CD14-positive monocyte (primary cell): ENCODE data around the gene COL4A2. TPM values are rescaled to one million over a fixed set of nuclear protein-coding genes. Genes with fewer than 3 reads are reported as not detected.
A peak's percentile ranks its signal among the peaks of the same experiment; 100 is the strongest.

Experiments used
- DNase-seq, 3 donors: peaks; one replicate each; pipeline ENCODE4 v3.0.0-alpha.2; 2011 to 2022
- H2AFZ ChIP-seq: 2 replicates; pipeline ENCODE4 v1.6.0; 2012; ENCODE audit warnings: mild to moderate bottlenecking, low read depth, low read length, inconsistent platforms; ENCODE audit not compliant: insufficient read depth, poor library complexity, severe bottlenecking
- H3K27ac ChIP-seq, 2 donors: 1 replicate in 1 of 2; 2 replicates in 1 of 2; pipeline ENCODE4 v1.5.1; 2012 to 2013; ENCODE audit warnings: low read length in 2 of 2, control low read depth in 1 of 2, inconsistent platforms in 1 of 2, low read depth in 1 of 2, mild to moderate bottlenecking in 1 of 2
- H3K27me3 ChIP-seq, 2 donors: one replicate each; pipeline versions ENCODE4 v1.6.0 to v1.6.1; 2011 to 2013; ENCODE audit warnings: low read length in 2 of 2; ENCODE audit not compliant: control insufficient read depth in 2 of 2, insufficient read depth in 2 of 2
- H3K36me3 ChIP-seq, 2 donors: replicated peaks in 1 of 2; 1 replicate in 1 of 2; 2 replicates in 1 of 2; pipeline versions ENCODE4 v1.5.1 to v1.6.1; 2012 to 2013; ENCODE audit warnings: low read length in 2 of 2, control low read depth in 1 of 2, inconsistent platforms in 1 of 2, mild to moderate bottlenecking in 1 of 2; ENCODE audit not compliant: insufficient read depth in 2 of 2, control insufficient read depth in 1 of 2
- H3K4me1 ChIP-seq, 2 donors: 1 replicate in 1 of 2; 2 replicates in 1 of 2; pipeline versions ENCODE4 v1.5.1 to v1.6.1; 2012 to 2013; ENCODE audit warnings: low read length in 2 of 2, control low read depth in 1 of 2, inconsistent platforms in 1 of 2, mild to moderate bottlenecking in 1 of 2, moderate library complexity in 1 of 2; ENCODE audit not compliant: insufficient read depth in 2 of 2, control insufficient read depth in 1 of 2
- H3K4me2 ChIP-seq: replicated peaks from 2 replicates; pipeline ENCODE3; 2012; ENCODE audit warnings: low read length, moderate library complexity, mild to moderate bottlenecking; ENCODE audit not compliant: poor library complexity, severe bottlenecking; ENCODE audit errors: extremely low read depth
- H3K4me3 ChIP-seq, 3 experiments: fragments of 200-600 bp in 1 of 3; sonication (generic) in 1 of 3; replicated peaks in 1 of 3; 1 replicate in 2 of 3; 2 replicates in 1 of 3; pipeline ENCODE4 v1.5.1; 2011 to 2013; ENCODE audit warnings: low read length in 3 of 3, mild to moderate bottlenecking in 3 of 3, control low read depth in 2 of 3, low read depth in 2 of 3, inconsistent platforms in 1 of 3, moderate library complexity in 1 of 3
- H3K79me2 ChIP-seq: 2 replicates; pipeline ENCODE4 v1.6.0; 2012; ENCODE audit warnings: mild to moderate bottlenecking, control low read depth, inconsistent platforms, low read length, moderate library complexity; ENCODE audit not compliant: insufficient read depth
- H3K9ac ChIP-seq: 2 replicates; pipeline ENCODE4 v1.6.0; 2017; ENCODE audit warnings: low read length, mild to moderate bottlenecking; ENCODE audit not compliant: insufficient read depth, poor library complexity, severe bottlenecking
- H3K9me3 ChIP-seq, 2 donors: replicated peaks in 1 of 2; 1 replicate in 1 of 2; 2 replicates in 1 of 2; pipeline versions ENCODE4 v1.5.1 to v1.6.1; 2012 to 2013; ENCODE audit warnings: low read length in 2 of 2, control low read depth in 1 of 2; ENCODE audit not compliant: control insufficient read depth in 1 of 2, insufficient read depth in 1 of 2
- H4K20me1 ChIP-seq: 2 replicates; pipeline ENCODE4 v1.6.0; 2012; ENCODE audit warnings: mild to moderate bottlenecking, low read length, control low read depth, moderate library complexity; ENCODE audit not compliant: insufficient read depth
- H3K27ac Mint-ChIP-seq, 7 donors: one replicate each; pipeline ENCODE4 v1.8.0; 2020; ENCODE audit warnings: mild to moderate bottlenecking in 7 of 7, mixed read lengths in 7 of 7, moderate library complexity in 6 of 7, inconsistent platforms in 2 of 7
- H3K27me3 Mint-ChIP-seq, 3 donors: one replicate each; pipeline ENCODE4 v1.8.0; 2021 to 2022; ENCODE audit warnings: low read depth in 3 of 3, mild to moderate bottlenecking in 3 of 3, mixed read lengths in 3 of 3, moderate library complexity in 3 of 3, inconsistent platforms in 1 of 3
- H3K36me3 Mint-ChIP-seq, 2 donors: one replicate each; pipeline ENCODE4 v1.8.0; 2020; ENCODE audit warnings: mixed read lengths in 2 of 2, inconsistent platforms in 1 of 2, mild to moderate bottlenecking in 1 of 2
- H3K4me1 Mint-ChIP-seq: one replicate; pipeline ENCODE4 v1.8.0; 2020; ENCODE audit warnings: mild to moderate bottlenecking, mixed read lengths
- H3K4me3 Mint-ChIP-seq, 2 donors: one replicate each; pipeline ENCODE4 v1.8.0; 2020; ENCODE audit warnings: mild to moderate bottlenecking in 2 of 2, mixed read lengths in 2 of 2, moderate library complexity in 1 of 2
- H3K9me3 Mint-ChIP-seq, 7 donors: one replicate each; pipeline ENCODE4 v1.8.0; 2020 to 2022; ENCODE audit warnings: mixed read lengths in 7 of 7, mild to moderate bottlenecking in 6 of 7, moderate library complexity in 6 of 7, inconsistent platforms in 2 of 7
- WGBS: methylation state at CpG from one replicate; pipeline ENCODE4 v1.1.5; 2013; ENCODE audit warnings: missing lambda C conversion rate; ENCODE audit not compliant: insufficient coverage; 5-methylcytosine and 5-hydroxymethylcytosine counted together
- intact Hi-C, 2 donors: fragments of 100-400 bp; cut with micrococcal nuclease; formaldehyde crosslinking; loops; one replicate each; pipeline versions ENCODE4 v1.15.0 to v1.15.1; 2023
- polyA plus RNA-seq, 3 donors: library from polyadenylated mRNA; depleted of rRNA in 1 of 3; unstranded in 2 of 3; stranded (reverse) in 1 of 3; fragments of 300-500 nt in 2 of 3; fragments of >200 nt in 1 of 3; fragmentation: Illumina TruSeq in 2 of 3; gene quantifications; 1 replicate in 2 of 3; 2 replicates in 1 of 3; pipeline ENCODE4 v1.2.3, GENCODE V29; 2012 to 2021
- TF ChIP-seq, protein P1 (sequence below): fragments of 200-600 bp; IDR thresholded peaks from one replicate; pipeline ENCODE4 v1.8.0; 2022; ENCODE audit warnings: antibody characterized with exemption, mild to moderate bottlenecking

Gene COL4A2
- polyA plus RNA-seq, 3 donors, result not detected

DNA sequence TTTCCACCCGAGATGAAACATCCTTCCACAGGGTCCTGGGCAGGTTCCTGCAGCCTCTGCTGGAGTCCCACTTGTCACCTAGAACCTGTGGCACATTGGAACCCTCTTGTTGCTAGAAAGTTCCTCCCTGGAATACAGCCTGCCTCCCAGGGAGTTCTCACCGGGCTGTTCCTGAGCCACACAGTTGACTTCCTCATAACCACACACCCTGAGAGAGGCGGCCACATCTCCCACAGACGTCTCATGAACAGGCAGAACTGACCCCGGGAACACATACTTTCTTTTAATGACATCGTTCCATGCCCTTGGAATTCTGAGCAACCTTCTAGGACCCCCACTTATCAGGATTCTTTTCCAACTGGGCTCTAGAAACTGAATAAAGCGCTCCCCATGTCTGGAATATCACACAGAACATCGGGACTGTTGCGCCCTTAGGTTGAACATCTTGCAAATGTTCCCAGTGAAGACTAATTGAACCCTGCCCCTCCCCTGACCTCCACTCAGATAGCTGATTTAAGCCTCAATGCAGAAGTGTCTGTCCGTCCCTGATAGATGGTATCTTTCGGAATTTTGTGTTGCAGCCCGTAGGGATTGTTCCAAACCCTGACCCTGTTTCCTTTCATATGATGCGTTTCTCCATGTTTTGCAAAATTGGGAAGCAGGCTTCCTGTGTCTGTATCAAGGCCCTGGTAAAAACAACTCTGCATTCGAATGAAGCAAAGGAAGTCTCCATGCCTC lies 163.4 kb downstream of the COL4A2 start:
- Histone ChIP-seq H3K9ac (no peak overlapping the region), H2AFZ (no peak overlapping the region), H3K4me2 (no peak overlapping the region), H3K9me3 (no peaks in the 10 kb centered on the region), H4K20me1 (no peaks in the 10 kb centered on the region), H3K36me3 (no peaks in the 10 kb centered on the region), H3K27ac (no peak overlapping the region), H3K4me1 (peaks cover 21 to 26% of the 10 kb centered on the region in 2 donors), H3K27me3 (no peaks in the 10 kb centered on the region), H3K4me3 (no peak overlapping the region), H3K79me2 (no peaks in the 10 kb centered on the region)
- peak overlapping the region; percentile 28 to 97 (median 89) for H3K27ac Mint-ChIP-seq
- TF ChIP-seq, protein P1, sequence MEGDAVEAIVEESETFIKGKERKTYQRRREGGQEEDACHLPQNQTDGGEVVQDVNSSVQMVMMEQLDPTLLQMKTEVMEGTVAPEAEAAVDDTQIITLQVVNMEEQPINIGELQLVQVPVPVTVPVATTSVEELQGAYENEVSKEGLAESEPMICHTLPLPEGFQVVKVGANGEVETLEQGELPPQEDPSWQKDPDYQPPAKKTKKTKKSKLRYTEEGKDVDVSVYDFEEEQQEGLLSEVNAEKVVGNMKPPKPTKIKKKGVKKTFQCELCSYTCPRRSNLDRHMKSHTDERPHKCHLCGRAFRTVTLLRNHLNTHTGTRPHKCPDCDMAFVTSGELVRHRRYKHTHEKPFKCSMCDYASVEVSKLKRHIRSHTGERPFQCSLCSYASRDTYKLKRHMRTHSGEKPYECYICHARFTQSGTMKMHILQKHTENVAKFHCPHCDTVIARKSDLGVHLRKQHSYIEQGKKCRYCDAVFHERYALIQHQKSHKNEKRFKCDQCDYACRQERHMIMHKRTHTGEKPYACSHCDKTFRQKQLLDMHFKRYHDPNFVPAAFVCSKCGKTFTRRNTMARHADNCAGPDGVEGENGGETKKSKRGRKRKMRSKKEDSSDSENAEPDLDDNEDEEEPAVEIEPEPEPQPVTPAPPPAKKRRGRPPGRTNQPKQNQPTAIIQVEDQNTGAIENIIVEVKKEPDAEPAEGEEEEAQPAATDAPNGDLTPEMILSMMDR, result no peak
- peak overlapping the region in 1 of 2 donors; percentile 55 for H3K4me3 Mint-ChIP-seq
- H3K9me3 Mint-ChIP-seq, result no peaks in the 10 kb centered on the region
- H3K36me3 Mint-ChIP-seq, result peaks cover 0 to 6% of the 10 kb centered on the region in 2 donors
- H3K27me3 Mint-ChIP-seq, result peaks cover 6 to 10% (median 7%) of the 10 kb centered on the region in 3 donors
- peaks cover 34% of the 10 kb centered on the region for H3K4me1 Mint-ChIP-seq
- intact Hi-C loops, result loop anchor here (1.0 to 5.0 kb wide), 2 partner anchors 7 to 52 kb away; no protein-coding TSS in a partner anchor
- peak; percentile 9 to 48 (median 14) for DNase-seq
- 49% methylated on average over 13 of the region's 14 CpGs for WGBS

DNA sequence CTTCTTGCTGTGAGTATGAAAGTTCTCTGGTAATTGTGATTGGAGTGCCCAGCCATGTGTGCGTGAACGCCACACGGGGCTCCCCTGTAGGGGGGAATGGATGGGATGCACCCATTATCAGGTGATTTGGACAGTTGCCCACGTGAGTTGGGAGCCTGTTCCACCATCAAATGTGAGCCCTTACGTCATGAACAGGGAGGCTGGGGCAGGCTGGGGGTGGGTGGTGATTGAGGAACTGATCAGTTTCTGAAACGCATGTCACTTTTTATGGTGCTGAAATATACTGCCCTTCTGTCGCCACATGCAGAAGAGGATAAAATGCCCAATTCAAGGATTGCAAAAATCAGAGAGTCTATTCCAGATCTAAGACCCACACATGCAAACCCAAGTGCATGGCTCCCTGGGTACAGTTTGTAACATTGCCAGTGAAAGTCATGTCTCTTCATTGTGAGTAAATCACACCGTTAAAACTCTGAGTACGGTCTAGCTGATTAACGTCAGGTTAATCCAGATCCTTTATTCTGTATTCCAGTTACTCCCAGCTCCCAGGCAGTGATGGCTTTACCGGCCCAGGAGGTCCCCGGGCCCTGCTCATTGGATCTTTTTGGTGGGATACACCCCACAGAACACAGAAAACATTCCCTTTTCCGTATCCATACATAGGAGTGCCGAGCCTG lies 164.2 kb downstream of the COL4A2 start:
- Histone ChIP-seq H3K9me3 (no peaks in the 10 kb centered on the region), H3K4me2 (peak overlapping the region; percentile 37), H4K20me1 (no peaks in the 10 kb centered on the region), H3K27ac (peak overlapping the region; percentile 52 to 62), H3K4me1 (peaks cover 21 to 26% of the 10 kb centered on the region in 2 donors), H2AFZ (no peak overlapping the region), H3K4me3 (no peak overlapping the region), H3K36me3 (no peaks in the 10 kb centered on the region), H3K27me3 (no peaks in the 10 kb centered on the region), H3K9ac (no peak overlapping the region), H3K79me2 (no peaks in the 10 kb centered on the region)
- Mint-ChIP-seq H3K9me3 (no peaks in the 10 kb centered on the region), H3K27me3 (peaks cover 6 to 8% (median 6%) of the 10 kb centered on the region in 3 donors), H3K27ac (peak overlapping the region; percentile 85 to 97 (median 95)), H3K36me3 (peaks cover 0 to 6% of the 10 kb centered on the region in 2 donors), H3K4me1 (peaks cover 30% of the 10 kb centered on the region), H3K4me3 (peak overlapping the region; percentile 70 to 84)
- WGBS, result 68% methylated on average over 10 of the region's 14 CpGs
- TF ChIP-seq, protein P1, result no peak
- intact Hi-C loops, result loop anchor here (1.0 to 5.0 kb wide), 2 partner anchors 8 to 51 kb away; no protein-coding TSS in a partner anchor
- peak in 2 of 3 donors; percentile 52 to 54 for DNase-seq
